ENCODE data around the gene FAM149B1.

- TF ChIP-seq CTCF (IDR thresholded peaks at IDR 0.05; ENCODE audit: borderline replicate concordance, extremely low read depth, low read length, poor library complexity, severe bottlenecking) (no peak), EZH2 (IDR thresholded peaks at IDR 0.05; ENCODE audit: borderline replicate concordance, low read depth, low read length, severe bottlenecking) (no peak)
Measured at GRCh38 chr10:73215749-73216148, 47.8 kb downstream of the FAM149B1 start.
